ENCODE measurements around the gene PRUNE2. TPM values are rescaled to one million over a fixed set of nuclear protein-coding genes. Genes with fewer than 3 reads are reported as not detected.
"Not testable (repeated sequence)": the region's sequence is repeated elsewhere in the genome, so short reads cannot be mapped to it uniquely, and the experiment has no call there.

The PRUNE2 gene
- polyA plus RNA-seq, 6 donors from 2014 or later, result 0.12 to 0.65 (median 0.23) TPM; not detected in 1

DNA sequence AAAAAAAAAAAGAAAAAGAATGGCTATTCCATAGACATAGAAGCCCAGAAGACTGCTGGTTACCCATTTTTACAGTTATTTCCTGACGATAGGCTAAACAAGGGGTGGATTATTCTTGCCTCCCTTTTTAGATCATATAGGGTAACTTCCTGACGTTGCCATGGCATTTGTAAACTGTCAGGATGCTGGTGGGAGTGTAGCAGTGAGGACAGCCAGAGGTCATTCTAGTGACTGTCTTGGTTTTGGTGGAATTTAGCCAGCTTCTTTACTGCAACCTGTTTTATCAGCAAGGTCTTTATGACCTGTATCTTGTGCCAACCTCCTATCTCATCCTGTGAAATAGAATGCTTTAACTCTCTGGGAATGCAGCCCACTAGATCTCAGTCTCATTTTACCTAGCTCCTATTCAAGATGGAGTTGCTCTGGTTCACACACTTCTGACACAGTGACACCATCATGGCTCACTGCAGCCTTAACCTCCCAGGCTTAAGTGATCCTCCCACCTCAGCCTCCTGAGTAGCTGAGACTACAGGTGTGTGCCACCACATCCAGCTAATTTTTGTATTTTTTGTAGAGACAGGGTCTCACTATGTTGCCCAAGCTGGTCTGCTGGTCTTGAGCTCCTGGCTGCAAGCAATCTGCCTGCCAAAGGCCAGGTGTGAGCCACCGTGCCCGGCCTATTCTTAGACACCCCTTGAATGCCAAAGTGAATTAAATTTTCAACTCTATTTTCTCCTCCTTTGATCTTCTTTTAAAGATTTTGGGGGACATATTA lies 311.8 kb downstream of the PRUNE2 start:
- H3K27me3 Mint-ChIP-seq; ATAC-seq (ENCODE audit: low read depth in 2 of 2); DNase-seq; H3K9me3 Mint-ChIP-seq; H3K27ac Mint-ChIP-seq; H3K4me3 Mint-ChIP-seq; H3K36me3 Mint-ChIP-seq: not testable (repeated sequence)
- H3K4me1 Mint-ChIP-seq, result peaks cover 9 to 18% (median 18%) of the 10 kb centered on the region in 3 donors

DNA sequence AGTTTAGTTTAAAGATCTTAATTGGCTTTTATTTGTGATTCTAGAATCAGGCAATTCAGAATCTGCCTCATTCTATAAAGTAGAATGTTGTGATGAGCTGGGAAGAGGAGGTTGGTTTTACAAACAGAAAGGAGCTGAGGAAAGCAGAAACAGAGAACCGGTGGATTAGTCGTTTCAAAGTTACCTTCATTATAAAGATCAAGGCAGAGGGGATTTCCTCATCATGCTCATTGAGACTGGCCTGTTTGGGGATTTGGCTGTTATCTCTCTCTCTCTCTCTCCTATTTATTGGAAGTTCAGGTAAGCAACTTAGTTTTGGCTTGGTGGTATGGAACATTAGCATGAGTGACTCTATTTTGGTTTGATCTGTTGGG lies 313.0 kb downstream of the PRUNE2 start:
- no peak for ATAC-seq (ENCODE audit: low read depth in 2 of 2)
- H3K4me3 Mint-ChIP-seq, result no peak overlapping the region

DNA sequence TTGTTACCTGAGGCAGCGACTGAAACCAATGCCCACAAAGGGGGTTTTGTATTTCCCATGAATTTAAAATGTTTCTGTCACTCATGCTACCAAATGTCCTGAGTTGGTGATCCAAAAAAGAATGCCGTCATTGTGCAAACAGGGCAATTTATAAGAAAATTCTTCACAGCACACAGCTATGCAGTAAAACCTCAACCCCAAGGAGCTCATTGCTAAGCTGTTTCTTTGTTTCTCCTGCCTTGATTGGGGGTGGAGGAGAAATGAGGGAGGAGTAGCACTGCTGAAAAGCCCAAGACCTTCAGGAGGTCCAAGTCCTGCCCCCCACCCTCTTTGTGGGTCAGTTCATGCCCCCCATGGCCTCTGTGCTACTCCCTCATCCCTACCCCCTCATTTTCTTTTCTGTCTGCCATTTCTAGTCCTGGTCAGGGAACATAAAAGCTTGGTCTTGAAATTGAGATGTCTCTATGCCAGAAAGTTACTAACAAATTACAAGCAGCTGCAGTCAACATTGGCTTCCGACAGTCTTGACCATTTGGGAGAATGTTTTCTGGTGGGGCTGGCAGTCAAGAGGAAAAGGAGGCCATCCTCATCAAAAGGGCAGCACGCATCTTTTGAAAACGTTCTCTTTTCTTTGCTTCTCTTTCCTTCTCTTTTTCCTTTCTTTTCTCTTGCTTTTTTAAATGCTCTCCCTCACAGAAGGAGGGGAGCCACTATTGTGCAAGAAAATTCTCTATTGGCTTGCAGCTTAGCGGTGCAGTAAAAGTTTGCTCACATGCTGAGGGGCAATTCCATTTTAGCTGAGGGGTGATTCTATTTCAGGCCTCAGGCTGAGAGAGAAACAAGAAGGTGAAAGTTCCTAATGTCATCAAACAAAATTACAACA lies 313.6 kb downstream of the PRUNE2 start:
- no peak overlapping the region for H3K4me3 Mint-ChIP-seq
- no peaks in the 10 kb centered on the region for H3K9me3 Mint-ChIP-seq
- H3K36me3 Mint-ChIP-seq, result peaks cover 0 to 8% of the 10 kb centered on the region in 2 donors
- ATAC-seq (ENCODE audit: low read depth in 2 of 2) (no peak), DNase-seq (no peak)
- peak overlapping the region in 3 of 6 donors; percentile 18 to 67 (median 30) for H3K27ac Mint-ChIP-seq
- peaks cover 12 to 20% (median 16%) of the 10 kb centered on the region in 3 donors for H3K4me1 Mint-ChIP-seq
- H3K27me3 Mint-ChIP-seq, result no peaks in the 10 kb centered on the region

More for the DNA sequence above, 313.0 kb downstream of the PRUNE2 start:
- Mint-ChIP-seq H3K4me1 (peaks cover 9 to 18% (median 12%) of the 10 kb centered on the region in 3 donors), H3K9me3 (no peaks in the 10 kb centered on the region), H3K27ac (peak overlapping the region in 3 of 6 donors; percentile 2 to 67 (median 18)), H3K36me3 (peaks cover 0 to 8% of the 10 kb centered on the region in 2 donors), H3K27me3 (no peaks in the 10 kb centered on the region)
- no peak for DNase-seq

DNA sequence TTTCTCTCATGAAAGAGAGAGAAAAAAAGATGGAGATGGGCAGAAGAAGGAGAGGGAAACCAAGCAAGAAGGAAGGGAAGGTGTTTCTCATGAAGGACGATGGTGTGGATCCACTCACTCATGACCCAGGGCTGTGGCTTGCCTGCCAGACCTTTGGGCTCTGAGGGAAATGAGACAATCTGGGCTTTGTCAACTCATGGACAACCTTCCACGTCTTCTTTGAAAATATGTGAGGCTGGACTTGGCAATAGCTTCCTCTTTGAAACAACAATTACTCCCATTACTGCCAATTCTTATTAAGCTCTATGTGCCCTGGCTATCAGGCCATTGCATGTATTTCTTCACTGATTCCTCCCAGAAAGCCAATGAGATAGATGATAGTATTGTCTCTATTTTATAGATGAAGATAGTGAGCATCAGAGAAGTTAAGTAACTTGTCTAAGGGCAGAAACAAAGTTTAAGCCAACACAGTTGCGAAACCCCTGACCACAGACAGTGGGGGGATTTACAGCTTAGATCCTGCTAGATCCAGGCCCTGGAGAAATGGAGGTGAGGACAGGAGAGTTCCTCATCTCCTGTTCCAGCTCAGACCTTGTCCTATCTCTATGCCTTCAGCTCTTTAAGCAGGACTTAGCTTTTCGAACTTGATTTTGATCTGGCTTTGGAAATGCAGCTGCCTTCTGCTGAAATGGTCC lies 314.5 kb downstream of the PRUNE2 start:
- peaks cover 13 to 27% (median 25%) of the 10 kb centered on the region in 3 donors for H3K4me1 Mint-ChIP-seq
- DNase-seq (no peak), ATAC-seq (ENCODE audit: low read depth in 2 of 2) (no peak)
- H3K9me3 Mint-ChIP-seq, result no peaks in the 10 kb centered on the region
- H3K36me3 Mint-ChIP-seq, result peaks cover 0 to 8% of the 10 kb centered on the region in 2 donors
- no peaks in the 10 kb centered on the region for H3K27me3 Mint-ChIP-seq
- no peak overlapping the region for H3K27ac Mint-ChIP-seq
- H3K4me3 Mint-ChIP-seq, result peak overlapping the region in 1 of 8 donors; percentile 27

DNA sequence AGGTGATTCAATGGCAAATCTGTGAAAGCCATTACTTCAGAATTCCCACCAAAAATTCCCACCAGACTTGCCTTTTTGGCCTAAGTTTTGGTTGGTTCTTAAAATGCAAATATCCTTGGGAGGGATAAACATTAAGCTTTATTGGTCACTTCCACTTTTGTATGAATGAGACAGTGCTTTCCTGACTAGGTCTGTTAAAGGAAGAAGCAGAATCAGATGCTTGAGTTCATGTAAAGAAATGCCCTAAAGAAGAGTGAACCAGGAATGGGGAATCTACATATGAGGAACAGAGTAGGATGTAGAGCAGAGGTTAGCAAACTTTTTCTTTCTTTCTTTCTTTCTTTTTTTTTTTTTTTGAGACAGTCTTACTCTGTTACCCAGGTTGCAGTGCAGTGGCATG lies 317.6 kb downstream of the PRUNE2 start:
- no peak overlapping the region for H3K4me3 Mint-ChIP-seq
- no peak for DNase-seq

DNA sequence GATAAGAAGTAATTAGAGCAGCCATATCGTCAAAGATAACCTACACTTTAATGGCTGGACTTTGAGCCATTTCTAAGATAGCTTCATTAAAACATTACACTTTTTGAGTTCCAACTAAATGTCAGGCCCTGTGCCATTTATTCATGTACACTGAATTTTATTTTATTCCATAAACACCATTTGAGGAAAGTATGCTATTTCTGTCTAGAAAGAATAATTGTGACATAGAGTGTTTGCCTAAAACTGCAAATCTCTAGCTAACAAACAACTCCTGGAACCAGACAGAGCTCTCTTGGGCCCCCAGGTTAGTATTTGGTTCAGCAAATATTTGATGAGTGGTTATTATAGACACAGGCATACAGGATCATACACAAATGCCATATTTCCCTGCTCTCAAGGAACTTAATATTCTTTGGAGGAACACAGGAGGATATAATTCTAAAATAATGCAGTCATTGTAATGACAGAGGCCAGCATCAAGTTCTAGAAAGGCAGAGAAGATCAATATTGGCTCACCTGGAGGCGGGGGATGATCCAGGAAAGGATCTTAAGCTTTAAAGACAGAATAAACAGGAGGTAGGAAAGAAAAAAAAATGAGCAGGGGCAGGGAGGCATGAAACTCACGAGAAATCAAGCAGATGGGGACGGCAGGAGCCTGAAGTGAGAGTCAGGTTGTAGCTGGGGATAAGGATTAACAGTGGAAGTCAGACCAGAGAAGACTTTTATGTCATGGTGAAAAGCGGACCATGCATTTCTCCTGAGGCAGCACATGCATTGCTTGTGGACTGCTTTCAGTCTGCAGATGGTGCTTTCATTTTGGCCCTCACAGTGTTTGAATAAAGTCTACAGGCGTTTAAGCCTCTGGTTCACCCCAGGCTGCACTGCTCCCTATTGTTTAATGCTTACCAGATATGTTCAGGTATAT lies 319.3 kb downstream of the PRUNE2 start:
- no peak for ATAC-seq (ENCODE audit: low read depth in 2 of 2)
- Mint-ChIP-seq H3K27ac (peak overlapping the region in 3 of 6 donors; percentile 27 to 61 (median 42)), H3K4me1 (peaks cover 7 to 14% (median 13%) of the 10 kb centered on the region in 3 donors), H3K36me3 (peaks cover 12 to 16% of the 10 kb centered on the region in 2 donors), H3K9me3 (no peaks in the 10 kb centered on the region), H3K27me3 (no peaks in the 10 kb centered on the region), H3K4me3 (no peak overlapping the region)
- no peak for DNase-seq

More for the DNA sequence above, 317.6 kb downstream of the PRUNE2 start:
- no peak overlapping the region for H3K27ac Mint-ChIP-seq
- no peaks in the 10 kb centered on the region for H3K9me3 Mint-ChIP-seq
- H3K27me3 Mint-ChIP-seq, result no peaks in the 10 kb centered on the region
- H3K4me1 Mint-ChIP-seq, result peaks cover 13 to 25% (median 24%) of the 10 kb centered on the region in 3 donors
- no peak for ATAC-seq (ENCODE audit: low read depth in 2 of 2)
- peaks cover 7 to 16% of the 10 kb centered on the region in 2 donors for H3K36me3 Mint-ChIP-seq

DNA sequence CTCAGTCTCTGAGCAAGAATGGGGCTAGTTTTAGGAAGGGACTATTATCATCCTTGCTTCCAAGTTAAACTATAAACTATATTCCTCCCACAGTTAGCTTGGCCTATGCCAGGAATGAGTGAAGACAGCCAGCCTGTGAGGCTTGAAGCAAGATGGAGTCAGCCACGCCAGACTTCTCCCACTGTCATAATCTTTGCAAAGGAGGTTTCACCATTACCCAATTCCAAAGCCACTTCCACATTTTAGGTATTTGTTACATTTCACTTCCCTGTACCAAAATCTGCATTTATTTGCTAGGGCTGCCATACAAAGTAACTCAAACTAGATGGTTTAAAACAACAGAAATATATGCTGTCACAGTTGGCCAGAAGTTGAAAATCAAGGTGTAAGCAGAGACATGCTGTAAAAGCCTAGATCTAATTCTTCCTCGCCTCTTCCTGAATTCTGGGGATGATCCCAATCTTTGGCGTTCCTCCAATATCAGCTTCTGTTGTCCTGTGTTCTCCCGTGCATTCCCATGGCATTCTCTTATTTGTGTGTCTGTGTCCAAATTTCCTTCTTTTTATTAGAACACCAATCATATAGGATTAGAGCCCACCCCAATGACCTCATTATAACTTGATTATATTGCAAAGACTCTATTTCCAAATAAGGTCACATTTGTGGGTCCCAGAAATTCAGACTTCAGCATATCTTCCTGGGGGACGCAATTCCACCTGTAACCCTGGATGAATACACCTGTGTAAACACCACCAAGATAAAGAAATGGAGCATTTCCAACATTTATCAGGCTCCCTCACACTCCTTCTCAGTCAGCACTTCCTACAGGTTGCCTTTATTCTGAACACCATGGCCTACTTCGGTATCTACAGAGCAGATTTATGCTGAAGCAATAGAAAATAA lies 320.2 kb downstream of the PRUNE2 start:
- Mint-ChIP-seq H3K9me3 (no peaks in the 10 kb centered on the region), H3K36me3 (peaks cover 15 to 16% of the 10 kb centered on the region in 2 donors), H3K4me1 (peaks cover 10 to 14% (median 14%) of the 10 kb centered on the region in 3 donors), H3K27me3 (no peaks in the 10 kb centered on the region), H3K4me3 (no peak overlapping the region), H3K27ac (no peak overlapping the region)
- ATAC-seq (ENCODE audit: low read depth in 2 of 2) (no peak), DNase-seq (no peak)

DNA sequence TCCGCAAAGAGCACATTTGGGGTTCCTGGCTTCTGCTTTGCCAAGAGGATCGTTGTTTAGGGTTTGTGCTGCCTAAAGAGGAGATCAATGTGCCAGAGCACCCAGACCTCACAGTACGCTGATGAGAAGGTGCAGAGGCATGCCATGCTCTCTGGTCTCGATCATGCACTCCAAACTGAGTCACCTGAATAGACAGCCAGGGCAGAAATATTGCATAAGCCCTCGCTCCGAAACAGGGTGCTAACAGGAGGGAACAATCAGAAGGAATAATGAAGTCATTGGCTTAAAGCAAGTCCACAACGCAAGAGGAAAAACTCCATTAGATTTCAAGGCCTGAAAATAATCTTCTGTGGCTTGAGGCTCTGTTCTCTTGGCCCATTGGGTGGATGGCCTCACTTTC lies 322.7 kb downstream of the PRUNE2 start:
- H3K4me3 Mint-ChIP-seq, result no peak overlapping the region
- no peaks in the 10 kb centered on the region for H3K9me3 Mint-ChIP-seq
- no peaks in the 10 kb centered on the region for H3K27me3 Mint-ChIP-seq
- H3K4me1 Mint-ChIP-seq, result peaks cover 16 to 31% (median 30%) of the 10 kb centered on the region in 3 donors
- H3K27ac Mint-ChIP-seq, result no peak overlapping the region
- no peak for DNase-seq
- H3K36me3 Mint-ChIP-seq, result peaks cover 7 to 15% of the 10 kb centered on the region in 2 donors
- no peak for ATAC-seq (ENCODE audit: low read depth in 2 of 2)

DNA sequence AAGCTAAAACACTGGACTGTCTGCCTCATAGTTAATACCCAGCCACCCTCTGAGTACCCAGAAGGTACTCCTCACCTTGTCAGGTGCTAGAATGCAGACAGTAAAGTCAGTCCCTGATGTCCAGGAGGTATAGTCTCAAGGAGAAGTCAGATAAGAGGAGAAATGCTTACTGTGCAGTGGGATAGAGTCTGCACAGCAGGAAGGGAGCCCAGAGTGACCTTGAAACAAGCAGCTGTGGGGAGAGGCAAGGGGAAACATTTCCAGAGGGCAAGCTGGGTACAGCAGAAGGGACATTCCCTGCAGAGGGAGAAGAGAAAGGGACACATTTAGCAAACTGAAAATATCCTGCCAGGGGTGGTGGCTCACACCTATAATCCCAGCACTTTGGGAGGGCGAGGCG lies 324.2 kb downstream of the PRUNE2 start:
- Mint-ChIP-seq H3K4me3 (no peak overlapping the region), H3K9me3 (no peaks in the 10 kb centered on the region), H3K36me3 (peaks cover 7 to 15% of the 10 kb centered on the region in 2 donors), H3K27ac (no peak overlapping the region), H3K27me3 (no peaks in the 10 kb centered on the region), H3K4me1 (peaks cover 16 to 35% (median 31%) of the 10 kb centered on the region in 3 donors)
- no peak for DNase-seq
- no peak for ATAC-seq (ENCODE audit: low read depth in 2 of 2)

DNA sequence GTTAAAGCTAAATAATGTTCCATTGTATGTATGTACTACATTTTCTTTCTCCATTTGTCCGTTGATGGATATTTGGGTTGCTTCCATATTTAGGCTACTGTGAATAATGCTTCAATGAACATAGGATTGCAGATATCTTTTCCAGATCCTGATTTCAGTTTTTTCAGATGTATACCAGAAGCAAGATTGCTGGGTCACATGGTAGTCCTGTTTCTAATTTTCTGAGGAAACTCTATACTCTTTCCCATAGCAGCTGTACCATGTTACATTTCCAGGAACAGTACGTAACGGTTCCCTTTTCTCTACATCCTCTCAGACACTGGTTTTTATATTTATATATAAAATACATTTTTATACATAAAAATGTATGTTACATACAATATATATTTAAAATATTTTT lies 325.1 kb downstream of the PRUNE2 start:
- Mint-ChIP-seq H3K27ac (no peak overlapping the region), H3K4me3 (no peak overlapping the region), H3K36me3 (peaks cover 3 to 15% of the 10 kb centered on the region in 2 donors), H3K27me3 (no peaks in the 10 kb centered on the region), H3K9me3 (peaks cover 0 to 2% (median 0%) of the 10 kb centered on the region in 7 donors), H3K4me1 (peaks cover 23 to 41% (median 36%) of the 10 kb centered on the region in 3 donors)
- DNase-seq (no peak), ATAC-seq (ENCODE audit: low read depth in 2 of 2) (no peak)

DNA sequence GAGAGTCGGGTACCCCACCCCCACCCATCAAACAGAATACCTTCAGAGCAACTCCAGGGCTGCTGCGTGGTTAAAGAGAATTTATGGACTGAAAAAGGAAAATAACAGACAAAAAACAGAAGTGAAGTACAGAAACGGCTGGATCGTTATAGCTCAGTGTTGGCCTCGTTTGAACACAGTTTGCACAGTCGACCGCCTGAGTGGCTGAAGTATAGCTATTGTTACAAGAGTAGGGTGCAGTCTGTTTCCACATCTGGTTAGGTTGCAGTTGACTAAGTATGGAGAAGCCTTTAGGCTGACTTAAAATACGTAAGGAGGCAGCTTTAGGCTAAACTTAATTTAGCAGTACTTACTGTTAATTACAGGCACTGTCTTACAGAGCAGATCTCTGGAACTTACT lies 325.7 kb downstream of the PRUNE2 start:
- H3K4me3 Mint-ChIP-seq, result peak overlapping the region in 2 of 8 donors; percentile 16 to 19

More for the DNA sequence above, 325.7 kb downstream of the PRUNE2 start:
- ATAC-seq (ENCODE audit: low read depth in 2 of 2) (peak in 1 of 2 donors; percentile 39), DNase-seq (no peak)
- H3K36me3 Mint-ChIP-seq, result peaks cover 0 to 15% of the 10 kb centered on the region in 2 donors
- peaks cover 25 to 41% (median 39%) of the 10 kb centered on the region in 3 donors for H3K4me1 Mint-ChIP-seq
- H3K9me3 Mint-ChIP-seq, result peaks cover 0 to 2% (median 0%) of the 10 kb centered on the region in 7 donors
- no peaks in the 10 kb centered on the region for H3K27me3 Mint-ChIP-seq
- peak overlapping the region in 2 of 6 donors; percentile 55 to 62 for H3K27ac Mint-ChIP-seq

Data from naive B cell (primary cell).